Measurements from ENCODE around the gene COG3. TPM values are rescaled to one million over a fixed set of nuclear protein-coding genes. Genes with fewer than 3 reads are reported as not detected.

COG3 gene
- polyA plus RNA-seq, 1 donor = 24.7 TPM

- WGBS (ENCODE audit: insufficient coverage, low lambda C conversion rate) = 96% methylated on average over 4 of the region's 4 CpGs
- peaks cover 53% of the 10 kb centered on the region for H3K36me3 ChIP-seq (ENCODE audit: control insufficient read depth, insufficient read depth, low read length)
Measured at GRCh38 chr13:45519493-45519892, 54.8 kb downstream of the COG3 start.

GRCh38 chr13:45521297-45521696, 56.6 kb downstream of the COG3 start:
- H3K36me3 ChIP-seq (ENCODE audit: control insufficient read depth, insufficient read depth, low read length) = peaks cover 48% of the 10 kb centered on the region
- WGBS (ENCODE audit: insufficient coverage, low lambda C conversion rate) = no CpG with 5 or more reads among the region's 4 CpGs
- no peak for DNase-seq
- no peaks in the 10 kb centered on the region for H3K4me1 ChIP-seq (ENCODE audit: control insufficient read depth, insufficient read depth, low read length)
- no peaks in the 10 kb centered on the region for H3K27me3 ChIP-seq (ENCODE audit: control insufficient read depth, insufficient read depth, low read length)
- no peak overlapping the region for H3K27ac ChIP-seq (ENCODE audit: low read length)
- H3K4me3 ChIP-seq (ENCODE audit: low read length) = no peak overlapping the region
- no peaks in the 10 kb centered on the region for H3K9me3 ChIP-seq (ENCODE audit: control insufficient read depth, low read depth, low read length)

More at GRCh38 chr13:45519493-45519892, 54.8 kb downstream of the COG3 start:
- Histone ChIP-seq H3K27me3 (ENCODE audit: control insufficient read depth, insufficient read depth, low read length) (no peaks in the 10 kb centered on the region), H3K4me3 (ENCODE audit: low read length) (no peak overlapping the region), H3K9me3 (ENCODE audit: control insufficient read depth, low read depth, low read length) (no peaks in the 10 kb centered on the region), H3K4me1 (ENCODE audit: control insufficient read depth, insufficient read depth, low read length) (no peaks in the 10 kb centered on the region), H3K27ac (ENCODE audit: low read length) (no peak overlapping the region)
- DNase-seq = no peak

- no CpG with 5 or more reads among the region's 2 CpGs for WGBS (ENCODE audit: insufficient coverage, low lambda C conversion rate)
- H3K36me3 ChIP-seq (ENCODE audit: control insufficient read depth, insufficient read depth, low read length) = peaks cover 52% of the 10 kb centered on the region
- H3K9me3 ChIP-seq (ENCODE audit: control insufficient read depth, low read depth, low read length) = no peaks in the 10 kb centered on the region
- H3K4me3 ChIP-seq (ENCODE audit: low read length) = no peak overlapping the region
- no peak overlapping the region for H3K27ac ChIP-seq (ENCODE audit: low read length)
- H3K27me3 ChIP-seq (ENCODE audit: control insufficient read depth, insufficient read depth, low read length) = no peaks in the 10 kb centered on the region
- no peaks in the 10 kb centered on the region for H3K4me1 ChIP-seq (ENCODE audit: control insufficient read depth, insufficient read depth, low read length)
- no peak for DNase-seq
Measured at GRCh38 chr13:45522571-45522970, 57.8 kb downstream of the COG3 start.

- 83% methylated on average over 1 of the region's 6 CpGs for WGBS (ENCODE audit: insufficient coverage, low lambda C conversion rate)
- Histone ChIP-seq H3K27ac (ENCODE audit: low read length) (no peak overlapping the region), H3K27me3 (ENCODE audit: control insufficient read depth, insufficient read depth, low read length) (no peaks in the 10 kb centered on the region), H3K9me3 (ENCODE audit: control insufficient read depth, low read depth, low read length) (no peaks in the 10 kb centered on the region), H3K36me3 (ENCODE audit: control insufficient read depth, insufficient read depth, low read length) (peaks cover 41% of the 10 kb centered on the region), H3K4me3 (ENCODE audit: low read length) (no peak overlapping the region), H3K4me1 (ENCODE audit: control insufficient read depth, insufficient read depth, low read length) (no peaks in the 10 kb centered on the region)
- DNase-seq = no peak
Measured at GRCh38 chr13:45527699-45528462, 63.1 kb downstream of the COG3 start.

GRCh38 chr13:45529758-45530157, 65.0 kb downstream of the COG3 start:
- H3K36me3 ChIP-seq (ENCODE audit: control insufficient read depth, insufficient read depth, low read length) = peaks cover 54% of the 10 kb centered on the region
- H3K27ac ChIP-seq (ENCODE audit: low read length) = no peak overlapping the region

GRCh38 chr13:45534604-45535003, 69.9 kb downstream of the COG3 start:
- no peak for DNase-seq
- Histone ChIP-seq H3K4me3 (ENCODE audit: low read length) (no peak overlapping the region), H3K9me3 (ENCODE audit: control insufficient read depth, low read depth, low read length) (no peaks in the 10 kb centered on the region), H3K27me3 (ENCODE audit: control insufficient read depth, insufficient read depth, low read length) (no peaks in the 10 kb centered on the region), H3K36me3 (ENCODE audit: control insufficient read depth, insufficient read depth, low read length) (peaks cover 45% of the 10 kb centered on the region), H3K4me1 (ENCODE audit: control insufficient read depth, insufficient read depth, low read length) (no peaks in the 10 kb centered on the region), H3K27ac (ENCODE audit: low read length) (no peak overlapping the region)
- WGBS (ENCODE audit: insufficient coverage, low lambda C conversion rate) = 40% methylated on average over 1 of the region's 9 CpGs

More at GRCh38 chr13:45529758-45530157, 65.0 kb downstream of the COG3 start:
- WGBS (ENCODE audit: insufficient coverage, low lambda C conversion rate) = 100% methylated on average over 1 of the region's 3 CpGs
- no peaks in the 10 kb centered on the region for H3K27me3 ChIP-seq (ENCODE audit: control insufficient read depth, insufficient read depth, low read length)
- no peaks in the 10 kb centered on the region for H3K9me3 ChIP-seq (ENCODE audit: control insufficient read depth, low read depth, low read length)
- no peak overlapping the region for H3K4me3 ChIP-seq (ENCODE audit: low read length)
- H3K4me1 ChIP-seq (ENCODE audit: control insufficient read depth, insufficient read depth, low read length) = no peaks in the 10 kb centered on the region
- DNase-seq = no peak

GRCh38 chr13:45536224-45536623, 71.5 kb downstream of the COG3 start:
- H3K36me3 ChIP-seq (ENCODE audit: control insufficient read depth, insufficient read depth, low read length) = peaks cover 35% of the 10 kb centered on the region
- H3K4me3 ChIP-seq (ENCODE audit: low read length) = no peak overlapping the region
- no CpG with 5 or more reads among the region's 2 CpGs for WGBS (ENCODE audit: insufficient coverage, low lambda C conversion rate)
- H3K27ac ChIP-seq (ENCODE audit: low read length) = no peak overlapping the region
- no peak for DNase-seq
- H3K4me1 ChIP-seq (ENCODE audit: control insufficient read depth, insufficient read depth, low read length) = no peaks in the 10 kb centered on the region
- H3K9me3 ChIP-seq (ENCODE audit: control insufficient read depth, low read depth, low read length) = no peaks in the 10 kb centered on the region
- H3K27me3 ChIP-seq (ENCODE audit: control insufficient read depth, insufficient read depth, low read length) = no peaks in the 10 kb centered on the region

- Histone ChIP-seq H3K36me3 (ENCODE audit: control insufficient read depth, insufficient read depth, low read length) (peaks cover 30% of the 10 kb centered on the region), H3K27ac (ENCODE audit: low read length) (no peak overlapping the region), H3K9me3 (ENCODE audit: control insufficient read depth, low read depth, low read length) (no peaks in the 10 kb centered on the region), H3K27me3 (ENCODE audit: control insufficient read depth, insufficient read depth, low read length) (no peaks in the 10 kb centered on the region), H3K4me3 (ENCODE audit: low read length) (no peak overlapping the region), H3K4me1 (ENCODE audit: control insufficient read depth, insufficient read depth, low read length) (no peaks in the 10 kb centered on the region)
- WGBS (ENCODE audit: insufficient coverage, low lambda C conversion rate) = no CpG with 5 or more reads among the region's 1 CpG
- no peak for DNase-seq
Measured at GRCh38 chr13:45537516-45537915, 72.8 kb downstream of the COG3 start.

- no CpG with 5 or more reads among the region's 2 CpGs for WGBS (ENCODE audit: insufficient coverage, low lambda C conversion rate)
- no peak overlapping the region for H3K27ac ChIP-seq (ENCODE audit: low read length)
- no peaks in the 10 kb centered on the region for H3K9me3 ChIP-seq (ENCODE audit: control insufficient read depth, low read depth, low read length)
- peaks cover 26% of the 10 kb centered on the region for H3K36me3 ChIP-seq (ENCODE audit: control insufficient read depth, insufficient read depth, low read length)
- DNase-seq = no peak
- no peak overlapping the region for H3K4me3 ChIP-seq (ENCODE audit: low read length)
- H3K4me1 ChIP-seq (ENCODE audit: control insufficient read depth, insufficient read depth, low read length) = no peaks in the 10 kb centered on the region
- H3K27me3 ChIP-seq (ENCODE audit: control insufficient read depth, insufficient read depth, low read length) = no peaks in the 10 kb centered on the region
Measured at GRCh38 chr13:45538382-45538781, 73.6 kb downstream of the COG3 start.

- no peaks in the 10 kb centered on the region for H3K4me1 ChIP-seq (ENCODE audit: control insufficient read depth, insufficient read depth, low read length)
- DNase-seq = no peak
- H3K27me3 ChIP-seq (ENCODE audit: control insufficient read depth, insufficient read depth, low read length) = no peaks in the 10 kb centered on the region
- H3K36me3 ChIP-seq (ENCODE audit: control insufficient read depth, insufficient read depth, low read length) = peaks cover 8% of the 10 kb centered on the region
- no CpG with 5 or more reads among the region's 6 CpGs for WGBS (ENCODE audit: insufficient coverage, low lambda C conversion rate)
- no peak overlapping the region for H3K4me3 ChIP-seq (ENCODE audit: low read length)
- no peak overlapping the region for H3K27ac ChIP-seq (ENCODE audit: low read length)
- no peaks in the 10 kb centered on the region for H3K9me3 ChIP-seq (ENCODE audit: control insufficient read depth, low read depth, low read length)
Measured at GRCh38 chr13:45540195-45540594, 75.5 kb downstream of the COG3 start.

- Histone ChIP-seq H3K4me3 (ENCODE audit: low read length) (no peak overlapping the region), H3K27me3 (ENCODE audit: control insufficient read depth, insufficient read depth, low read length) (no peaks in the 10 kb centered on the region), H3K4me1 (ENCODE audit: control insufficient read depth, insufficient read depth, low read length) (no peaks in the 10 kb centered on the region), H3K36me3 (ENCODE audit: control insufficient read depth, insufficient read depth, low read length) (peaks cover 1% of the 10 kb centered on the region), H3K27ac (ENCODE audit: low read length) (no peak overlapping the region), H3K9me3 (ENCODE audit: control insufficient read depth, low read depth, low read length) (no peaks in the 10 kb centered on the region)
- DNase-seq = no peak
- WGBS (ENCODE audit: insufficient coverage, low lambda C conversion rate) = no CpG with 5 or more reads among the region's 10 CpGs
Measured at GRCh38 chr13:45540864-45541263, 76.1 kb downstream of the COG3 start.
